Adipose tissue (tissue), 3 donors: ENCODE results near the gene FAM193B. TPM values are rescaled to one million over a fixed set of nuclear protein-coding genes. Genes with fewer than 3 reads are reported as not detected.

Experiments used
- H3K27ac ChIP-seq: one replicate; pipeline ENCODE4 v1.5.1; 2013; ENCODE audit warnings: low read depth, low read length
- WGBS, 3 donors: extraction: QIAGEN DNeasy Blood & Tissue Kit; methylation state at CpG; one replicate each; pipeline ENCODE4 v1.1.7; 2013; 5-methylcytosine and 5-hydroxymethylcytosine counted together
- polyA plus RNA-seq, 3 donors: library from polyadenylated mRNA; stranded (reverse); fragments of 200-250 nt; gene quantifications; one replicate each; pipeline ENCODE4 v1.2.3, GENCODE V29; 2013
- donor health status: healthy with polysubstance abuse.
- donor health status: Bipolar disorder and iron deficiency.
- donor health status: healthy.

FAM193B gene
- polyA plus RNA-seq, 3 donors = 61.5 to 201 (median 72.5) TPM

GRCh38 chr5:177509381-177509951 lies 44.9 kb downstream of the FAM193B start, which contains the start of gene DOK3:
Gene DOK3, minus strand, starts transcription at chr5:177509826. Its CDS starts 286 bp downstream, at chr5:177509540.
- H3K27ac ChIP-seq = peak within 1 kb of the TSS; percentile 76
- 16 to 21% (median 19%) methylated on average over 20 of the region's 20 CpGs for WGBS, 3 donors

GRCh38 chr5:177508837-177509236 lies 45.5 kb downstream of the FAM193B start:
- 29 to 49% (median 40%) methylated on average over 7 to 8 of the region's 8 CpGs for WGBS, 3 donors
- H3K27ac ChIP-seq = peak overlapping the region; percentile 29

GRCh38 chr5:177508221-177508611 lies 46.1 kb downstream of the FAM193B start:
- no peak overlapping the region for H3K27ac ChIP-seq

GRCh38 chr5:177507596-177508220 lies 46.7 kb downstream of the FAM193B start:
- no peak overlapping the region for H3K27ac ChIP-seq
- WGBS, 3 donors = 58 to 86% (median 70%) methylated on average over 17 of the region's 17 CpGs

More at GRCh38 chr5:177508221-177508611, 46.1 kb downstream of the FAM193B start:
- whole genome bisulfite sequencing, 3 donors = 51 to 88% (median 58%) methylated on average over 23 to 26 of the region's 26 CpGs

- WGBS, 3 donors = 50 to 81% (median 79%) methylated on average over 9 of the region's 9 CpGs
- no peak overlapping the region for H3K27ac ChIP-seq
These were observed 47.2 kb downstream of the FAM193B start for GRCh38 chr5:177507165-177507564.

GRCh38 chr5:177505075-177505474 lies 49.3 kb downstream of the FAM193B start:
- 89 to 97% (median 96%) methylated on average over 4 of the region's 4 CpGs for WGBS, 3 donors
- no peak overlapping the region for H3K27ac ChIP-seq

GRCh38 chr5:177504086-177505056 lies 50.0 kb downstream of the FAM193B start:
- H3K27ac ChIP-seq = no peak overlapping the region
- WGBS, 3 donors = 91 to 92% (median 91%) methylated on average over 46 to 47 of the region's 47 CpGs

- no peak overlapping the region for H3K27ac ChIP-seq
- 86 to 88% (median 87%) methylated on average over 23 to 24 of the region's 24 CpGs for WGBS, 3 donors
These were observed 50.8 kb downstream of the FAM193B start for GRCh38 chr5:177503351-177504085.

GRCh38 chr5:177502886-177503285 lies 51.5 kb downstream of the FAM193B start:
- H3K27ac ChIP-seq = no peak overlapping the region
- WGBS, 3 donors = 80 to 83% (median 80%) methylated on average over 16 of the region's 16 CpGs

GRCh38 chr5:177501874-177502678 lies 52.3 kb downstream of the FAM193B start:
- WGBS, 3 donors = 61 to 67% (median 66%) methylated on average over 9 of the region's 9 CpGs
- no peak overlapping the region for H3K27ac ChIP-seq

- 19% methylated on average over 10 of the region's 10 CpGs for WGBS, 3 donors
- H3K27ac ChIP-seq = no peak overlapping the region
These were observed 53.5 kb downstream of the FAM193B start for GRCh38 chr5:177500685-177501522.

GRCh38 chr5:177499842-177500241 lies 54.5 kb downstream of the FAM193B start:
- WGBS, 3 donors = 73 to 87% (median 85%) methylated on average over 6 of the region's 6 CpGs
- no peak overlapping the region for H3K27ac ChIP-seq

GRCh38 chr5:177498013-177498787 lies 56.2 kb downstream of the FAM193B start:
- 8 to 12% (median 11%) methylated on average over 48 of the region's 48 CpGs for WGBS, 3 donors

GRCh38 chr5:177497292-177498012 lies 56.9 kb downstream of the FAM193B start, which contains the start of gene PDLIM7:
Gene PDLIM7, minus strand, starts transcription at chr5:177497604. Its CDS starts 1,092 bp downstream, at chr5:177496512.
- H3K27ac ChIP-seq = peak within 1 kb of the TSS; percentile 11
- 1% methylated on average over 64 to 73 of the region's 73 CpGs for WGBS, 3 donors

More at GRCh38 chr5:177498013-177498787, 56.2 kb downstream of the FAM193B start:
- H3K27ac ChIP-seq = no peak overlapping the region

- no peak overlapping the region for H3K27ac ChIP-seq
- WGBS, 3 donors = 4 to 5% (median 5%) methylated on average over 14 to 29 of the region's 29 CpGs
These were observed 57.6 kb downstream of the FAM193B start for GRCh38 chr5:177496727-177497291.
